Loucy (cell line): Measurements from ENCODE around the gene EIF4G3.

Experiments
- CTCF ChIP-seq: fragments of 200-600 bp; sonication (generic); conservative IDR thresholded peaks from 2 replicates; pipeline ENCODE4 v1.5.1; 2014; ENCODE audit warnings: mild to moderate bottlenecking, antibody characterized with exemption, low read length
- EZH2phosphoT487 ChIP-seq: fragments of 200-600 bp; IDR thresholded peaks from 2 replicates; pipeline ENCODE4 v1.6.1; 2018; ENCODE audit warnings: antibody characterized with exemption, mild to moderate bottlenecking, moderate library complexity, borderline replicate concordance

GRCh38 chr1:21018673-21019072 lies 158.0 kb downstream of the EIF4G3 start:
- TF ChIP-seq CTCF (no peak), EZH2phosphoT487 (no peak)
